Gastrocnemius medialis (tissue), 4 donors: Measurements from ENCODE around the gene RNF38.
"Not testable (repeated sequence)": the region's sequence is repeated elsewhere in the genome, so short reads cannot be mapped to it uniquely, and the experiment has no call there.

Experiments
- POLR2A ChIP-seq, 2 donors: fragments of 450-650 bp; IDR thresholded peaks; one replicate each; pipeline ENCODE4 v1.6.1; 2017; ENCODE audit warnings: antibody characterized with exemption in 2 of 2, mild to moderate bottlenecking in 2 of 2, moderate library complexity in 2 of 2
- TF ChIP-seq, protein P1 (sequence below), 5 experiments: fragments of 450-650 bp in 3 of 5; fragments of 200-600 bp in 2 of 5; sonication (generic) in 2 of 5; IDR thresholded peaks in 4 of 5; conservative IDR thresholded peaks in 1 of 5; 1 replicate in 4 of 5; 2 replicates in 1 of 5; pipeline ENCODE4 v1.5.1; 2016 to 2019; ENCODE audit warnings: antibody characterized with exemption in 5 of 5, mild to moderate bottlenecking in 3 of 5, moderate library complexity in 3 of 5

DNA sequence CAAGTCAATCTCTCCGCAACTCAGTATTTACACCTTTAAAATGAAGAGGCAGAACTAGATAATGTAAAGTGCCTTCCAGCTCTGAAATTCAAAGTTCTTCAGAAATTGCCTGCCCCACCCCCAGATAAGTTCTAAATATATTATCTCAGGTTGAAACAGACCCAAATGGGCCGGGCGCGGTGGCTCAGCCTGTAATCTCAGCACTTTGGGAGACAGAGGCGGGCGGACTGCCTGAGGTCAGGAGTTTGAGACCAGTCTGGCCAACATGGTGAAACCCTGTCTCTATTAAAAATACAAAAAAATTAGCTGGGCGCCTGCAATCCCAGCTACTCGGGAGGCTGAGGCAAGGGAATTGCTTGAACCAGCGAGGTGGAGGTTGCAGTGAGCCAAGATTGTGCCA, 48.5 kb upstream of the RNF38 start:
- not testable (repeated sequence) for TF ChIP-seq POLR2A (IDR thresholded peaks at IDR 0.05)
- TF ChIP-seq, protein P1, sequence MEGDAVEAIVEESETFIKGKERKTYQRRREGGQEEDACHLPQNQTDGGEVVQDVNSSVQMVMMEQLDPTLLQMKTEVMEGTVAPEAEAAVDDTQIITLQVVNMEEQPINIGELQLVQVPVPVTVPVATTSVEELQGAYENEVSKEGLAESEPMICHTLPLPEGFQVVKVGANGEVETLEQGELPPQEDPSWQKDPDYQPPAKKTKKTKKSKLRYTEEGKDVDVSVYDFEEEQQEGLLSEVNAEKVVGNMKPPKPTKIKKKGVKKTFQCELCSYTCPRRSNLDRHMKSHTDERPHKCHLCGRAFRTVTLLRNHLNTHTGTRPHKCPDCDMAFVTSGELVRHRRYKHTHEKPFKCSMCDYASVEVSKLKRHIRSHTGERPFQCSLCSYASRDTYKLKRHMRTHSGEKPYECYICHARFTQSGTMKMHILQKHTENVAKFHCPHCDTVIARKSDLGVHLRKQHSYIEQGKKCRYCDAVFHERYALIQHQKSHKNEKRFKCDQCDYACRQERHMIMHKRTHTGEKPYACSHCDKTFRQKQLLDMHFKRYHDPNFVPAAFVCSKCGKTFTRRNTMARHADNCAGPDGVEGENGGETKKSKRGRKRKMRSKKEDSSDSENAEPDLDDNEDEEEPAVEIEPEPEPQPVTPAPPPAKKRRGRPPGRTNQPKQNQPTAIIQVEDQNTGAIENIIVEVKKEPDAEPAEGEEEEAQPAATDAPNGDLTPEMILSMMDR (IDR thresholded peaks at IDR 0.05 in 4 of 5, conservative IDR thresholded peaks at IDR 0.05 in 1 of 5): not testable (repeated sequence)
